ENCODE data around the gene ZNF273.
A peak's percentile ranks its signal among the peaks of the same experiment; 100 is the strongest.
"Not testable (repeated sequence)": the region's sequence is repeated elsewhere in the genome, so short reads cannot be mapped to it uniquely, and the experiment has no call there.

Gene ZNF273

DNA sequence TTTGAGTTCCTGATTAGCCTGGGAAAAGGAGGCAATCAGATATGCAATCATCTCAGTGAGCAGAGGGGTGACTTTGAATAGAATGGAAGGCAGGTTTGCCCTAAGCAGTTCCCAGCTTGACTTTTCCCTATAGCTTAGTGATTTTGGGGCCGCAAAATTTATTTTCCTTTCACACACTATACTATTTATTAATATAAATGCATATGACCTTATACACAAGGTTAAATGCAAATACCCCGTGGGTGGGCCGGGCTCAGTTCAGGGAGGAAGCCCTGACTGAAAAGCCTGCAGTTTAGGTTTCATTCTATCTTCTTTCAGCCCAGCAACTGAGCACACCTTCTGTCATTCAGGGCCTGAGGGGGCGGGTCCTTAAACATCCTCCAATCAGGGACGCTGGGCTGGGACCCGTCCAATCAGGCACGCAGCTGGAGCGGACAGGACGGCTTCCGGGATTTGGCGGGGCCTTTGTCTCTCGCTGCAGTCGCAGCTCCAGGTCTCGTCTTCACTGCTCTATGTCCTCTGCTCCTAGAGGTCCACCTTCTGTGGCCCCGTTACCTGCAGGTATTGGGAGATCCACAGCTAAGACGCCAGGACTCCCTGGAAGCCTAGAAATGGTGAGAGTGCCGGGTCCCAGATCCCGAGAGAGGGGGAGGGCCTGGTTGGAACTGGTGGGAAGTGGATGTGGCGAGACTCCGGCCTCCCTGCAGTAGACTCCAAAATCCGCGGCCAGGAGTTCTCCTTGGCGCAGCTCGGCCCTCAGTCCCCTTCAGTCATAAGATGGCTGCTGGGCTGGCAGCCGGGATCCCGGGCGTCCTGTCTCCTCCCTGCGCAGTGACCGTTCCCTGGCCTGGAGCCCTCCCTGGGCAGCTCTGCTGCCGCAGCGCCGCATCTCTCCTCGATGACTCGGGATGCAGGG, at the start of gene ZNF273:
Gene ZNF273, plus strand, starts transcription at position 468 of the 916 bp plus-strand sequence. Its CDS starts 45 bp downstream, at position 513.
- peak; percentile 92 to 94 for DNase-seq

DNA sequence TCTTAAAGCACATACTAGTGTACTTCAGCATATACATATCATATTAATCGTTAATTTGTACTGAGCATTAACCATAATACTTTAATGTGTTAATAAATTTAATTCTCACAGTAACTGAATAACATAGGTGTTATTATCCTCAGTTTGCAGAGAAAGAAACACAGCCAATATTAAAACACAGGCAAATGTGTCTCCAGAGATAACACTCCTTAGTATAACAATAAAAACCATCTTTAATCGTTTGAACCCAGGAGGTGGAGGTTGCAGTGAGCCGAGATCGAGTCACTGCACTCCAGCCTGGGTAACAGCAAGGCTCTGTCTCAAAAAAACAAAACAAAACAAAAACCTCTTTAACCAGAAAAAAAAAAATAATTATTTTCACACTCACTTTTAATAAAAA, 49.4 kb upstream of the ZNF273 start:
- DNase-seq: no peak

DNA sequence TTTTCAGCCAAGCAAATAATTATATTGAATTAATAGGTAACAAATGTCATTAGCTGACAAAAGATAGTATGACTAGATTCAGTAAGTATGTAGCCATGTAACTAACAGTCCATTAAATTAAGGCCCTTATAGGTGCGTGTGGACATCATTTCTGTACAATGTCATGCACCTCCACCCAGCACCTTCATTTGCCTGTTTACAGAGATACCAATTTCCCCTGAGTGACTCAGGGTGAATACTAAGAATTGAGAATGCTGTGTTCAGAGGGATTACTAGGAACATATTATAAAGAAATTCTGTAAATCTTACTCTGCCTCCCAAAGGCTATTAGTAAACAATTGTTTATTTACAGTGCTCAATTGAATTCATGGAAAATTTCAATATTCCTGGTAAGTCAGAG, 48.1 kb upstream of the ZNF273 start:
- DNase-seq: no peak

DNA sequence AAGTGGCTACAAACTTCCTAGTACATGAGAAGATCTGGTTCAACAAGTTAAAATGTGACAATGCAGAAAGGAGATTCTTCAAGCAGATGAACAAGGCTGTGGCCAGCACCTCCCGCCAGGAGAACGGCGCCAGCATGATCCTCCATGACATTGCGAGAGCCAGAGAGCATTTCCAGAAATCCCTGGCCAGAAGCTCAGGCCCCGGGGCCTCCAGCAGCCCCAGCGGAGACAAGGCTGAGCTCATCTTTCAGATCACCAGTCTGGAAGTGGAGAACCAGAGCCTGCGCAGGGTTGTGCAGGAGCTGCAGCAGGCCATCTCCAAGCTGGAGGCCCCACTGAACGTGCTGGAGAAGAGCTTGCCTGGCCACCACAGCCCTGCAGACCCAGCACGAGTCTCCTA, 40.1 kb upstream of the ZNF273 start:
- no peak for DNase-seq

DNA sequence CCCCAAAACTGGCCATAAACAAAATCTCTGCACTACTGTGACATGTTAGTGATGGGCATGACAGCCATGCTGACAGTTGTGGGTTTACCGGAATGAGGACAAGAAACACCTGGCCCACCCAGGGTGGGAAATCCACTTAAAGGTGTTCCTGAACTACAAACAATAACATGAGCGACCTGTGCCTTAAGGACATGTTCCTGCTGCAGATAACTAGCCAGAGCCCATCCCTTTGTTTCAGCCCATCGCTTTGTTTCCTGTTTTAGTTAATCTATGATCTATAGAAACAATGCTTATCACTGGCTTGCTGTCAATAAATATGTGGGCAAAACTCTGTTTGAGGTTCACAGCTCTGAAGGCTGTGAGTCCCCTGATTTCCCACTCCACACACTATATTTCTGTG, 39.5 kb upstream of the ZNF273 start:
- not testable (repeated sequence) for DNase-seq

DNA sequence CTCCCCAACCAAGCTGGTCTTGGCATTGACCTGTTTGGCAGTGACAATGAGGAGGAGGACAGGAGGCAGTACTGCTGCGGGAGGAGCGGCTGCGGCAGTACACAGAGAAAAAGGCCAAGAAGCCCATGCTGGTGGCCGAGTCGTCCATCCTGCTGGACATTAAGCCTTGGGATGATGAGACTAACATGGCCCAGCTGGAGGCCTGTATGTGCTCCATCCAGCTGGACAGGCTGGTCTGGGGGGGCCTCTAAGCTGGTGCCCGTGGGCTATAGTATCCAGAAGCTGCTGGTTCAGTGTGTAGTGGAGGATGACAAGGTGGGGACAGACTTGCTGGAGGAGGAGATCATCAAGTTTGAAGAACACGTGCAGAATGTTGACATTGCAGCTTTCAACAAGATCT, 39.1 kb upstream of the ZNF273 start:
- DNase-seq: no peak

DNA sequence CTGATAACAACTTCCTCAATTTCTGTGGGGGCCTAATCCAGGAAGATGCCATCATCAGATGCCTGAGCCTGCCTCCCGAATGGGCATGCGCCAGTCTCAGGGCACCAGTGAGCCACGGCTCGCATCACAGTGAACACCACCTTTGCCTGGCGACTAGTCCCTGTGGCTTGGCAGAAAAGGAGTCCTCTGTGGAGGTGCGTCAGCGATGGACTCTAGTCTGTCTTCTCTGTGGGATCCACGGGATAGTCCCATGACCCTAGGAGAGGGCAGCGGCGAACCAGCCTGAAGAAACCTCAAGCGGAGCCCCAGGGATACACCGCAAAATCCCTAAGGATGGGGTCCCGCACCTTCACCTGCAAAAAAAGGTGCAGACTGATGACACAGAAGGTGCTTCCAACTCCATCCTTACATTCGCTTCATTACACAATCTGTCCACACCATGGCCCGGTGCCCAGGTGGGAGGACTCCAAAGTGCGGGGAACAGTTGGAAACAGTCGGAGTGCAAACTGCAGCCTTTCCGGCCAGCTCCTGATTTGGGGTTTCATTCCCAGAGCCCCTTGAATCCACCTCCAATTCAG, 35.1 kb upstream of the ZNF273 start:
- DNase-seq: no peak

DNA sequence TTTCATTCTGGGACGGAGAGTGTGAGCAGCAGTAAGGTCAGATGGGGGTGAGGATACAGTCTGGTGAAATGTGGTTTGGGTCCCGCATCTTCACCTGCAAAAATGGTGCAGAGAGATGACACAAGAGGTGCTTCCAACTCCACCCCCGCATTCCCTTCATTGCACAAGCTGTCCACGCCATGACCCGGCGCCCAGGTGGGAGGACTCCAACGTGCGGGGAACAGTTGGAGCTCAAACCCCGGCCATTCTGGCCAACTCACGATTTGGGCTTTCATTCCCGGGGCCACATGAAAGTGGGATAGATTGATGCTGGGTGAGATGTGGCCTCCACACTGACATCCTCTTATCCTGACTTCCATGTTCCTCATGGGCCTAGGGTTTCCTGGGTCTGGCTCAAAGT, 34.6 kb upstream of the ZNF273 start:
- no peak for DNase-seq

DNA sequence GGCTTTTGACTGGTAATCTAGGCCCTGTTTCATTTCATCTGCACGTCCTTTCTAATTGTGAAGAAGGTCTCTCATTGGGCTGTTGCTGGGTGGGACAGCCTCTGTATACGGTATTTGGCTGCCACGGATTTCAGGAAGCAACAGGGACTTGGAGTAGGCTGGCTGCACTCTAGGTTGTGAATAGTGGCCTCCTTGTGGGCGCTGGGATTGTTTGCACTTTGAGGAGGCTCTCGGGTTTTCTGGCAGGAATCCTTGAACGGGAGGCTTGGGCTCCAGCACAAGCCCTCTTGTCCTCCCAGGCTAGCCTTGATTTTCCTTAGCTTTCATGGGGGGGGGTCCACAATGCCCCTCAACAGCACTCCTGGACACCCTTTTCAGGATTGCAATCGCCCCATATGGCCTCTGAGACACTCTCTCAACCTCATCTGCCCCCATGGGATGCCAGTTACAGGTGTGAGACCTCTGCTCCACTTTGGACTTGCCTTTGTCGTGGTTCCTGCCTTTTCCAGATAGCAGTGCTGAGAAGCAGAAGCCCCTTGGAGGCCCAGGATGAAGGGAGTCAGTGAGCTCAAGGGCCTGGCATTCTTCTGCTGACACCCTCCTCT, 33.9 kb upstream of the ZNF273 start:
- no peak for DNase-seq

DNA sequence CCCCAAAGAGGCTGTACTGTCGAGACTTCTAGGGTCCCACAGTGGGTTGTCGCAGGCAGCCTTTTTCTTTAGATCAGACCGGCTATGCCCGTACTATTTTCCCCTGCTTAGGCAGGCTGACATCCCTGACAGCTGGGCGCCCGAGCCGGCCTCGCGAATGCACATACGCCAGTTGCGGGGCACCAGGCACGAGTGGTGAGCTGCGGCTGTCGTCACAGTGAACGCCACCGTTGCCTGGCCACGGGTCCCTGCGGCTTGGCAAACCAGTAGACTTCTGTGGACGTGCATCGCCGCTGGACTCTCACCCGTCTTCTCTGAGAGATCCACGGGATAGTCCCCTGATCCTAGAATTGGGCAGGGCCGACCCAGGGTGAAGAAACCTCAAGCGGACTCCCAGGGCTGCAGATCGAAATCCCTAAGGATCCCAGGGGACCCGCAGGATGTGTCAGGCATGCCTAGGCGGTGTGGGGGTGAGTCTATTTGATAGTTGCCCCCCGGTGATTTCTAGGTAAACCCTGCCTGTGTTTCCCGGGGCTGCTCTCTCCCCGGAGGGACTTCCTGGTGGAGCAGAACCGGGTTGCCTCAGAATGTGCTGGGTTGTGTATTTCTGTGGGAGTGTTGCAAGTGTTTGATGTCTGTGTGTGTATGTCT, 33.0 kb upstream of the ZNF273 start:
- no peak for DNase-seq

DNA sequence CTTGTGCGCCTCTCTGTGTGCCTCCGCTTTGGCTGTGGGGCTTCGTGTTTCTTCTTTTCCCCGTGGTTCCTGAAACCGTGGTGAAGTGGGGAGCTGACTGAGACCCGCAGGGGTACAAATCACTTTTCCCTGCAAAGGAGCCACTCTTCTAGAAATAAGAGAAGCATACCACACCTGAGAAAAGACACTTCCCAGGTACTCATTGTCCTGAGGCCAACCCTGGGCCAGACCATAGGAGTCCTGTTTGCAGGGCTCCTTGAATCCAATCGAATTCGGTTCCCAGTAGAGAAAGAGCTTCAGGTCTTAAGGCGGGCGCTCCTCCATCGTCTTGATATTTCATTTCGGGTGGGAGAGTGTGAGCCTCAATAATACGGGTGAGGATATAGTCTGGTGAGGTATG, 32.4 kb upstream of the ZNF273 start:
- DNase-seq: no peak

DNA sequence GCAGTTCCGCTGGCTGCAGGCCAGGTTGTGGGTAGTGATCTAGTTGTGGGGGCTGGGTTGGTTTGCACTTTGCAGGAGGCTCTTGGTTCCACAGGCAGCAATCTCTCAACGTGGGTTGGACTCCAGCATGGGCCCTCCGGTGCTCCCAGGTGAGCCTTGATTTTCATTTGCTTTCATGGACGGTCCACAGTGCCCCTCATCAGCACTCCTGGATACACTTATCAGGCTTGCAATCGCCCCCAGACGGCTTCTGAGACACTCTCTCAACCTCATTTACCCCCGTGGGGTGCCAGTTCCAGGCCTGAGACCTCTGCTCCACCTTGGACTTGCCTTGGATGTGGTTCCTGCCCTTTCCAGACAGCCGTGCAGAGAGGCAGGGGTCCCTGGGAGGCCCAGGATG, 31.3 kb upstream of the ZNF273 start:
- no peak for DNase-seq

DNA sequence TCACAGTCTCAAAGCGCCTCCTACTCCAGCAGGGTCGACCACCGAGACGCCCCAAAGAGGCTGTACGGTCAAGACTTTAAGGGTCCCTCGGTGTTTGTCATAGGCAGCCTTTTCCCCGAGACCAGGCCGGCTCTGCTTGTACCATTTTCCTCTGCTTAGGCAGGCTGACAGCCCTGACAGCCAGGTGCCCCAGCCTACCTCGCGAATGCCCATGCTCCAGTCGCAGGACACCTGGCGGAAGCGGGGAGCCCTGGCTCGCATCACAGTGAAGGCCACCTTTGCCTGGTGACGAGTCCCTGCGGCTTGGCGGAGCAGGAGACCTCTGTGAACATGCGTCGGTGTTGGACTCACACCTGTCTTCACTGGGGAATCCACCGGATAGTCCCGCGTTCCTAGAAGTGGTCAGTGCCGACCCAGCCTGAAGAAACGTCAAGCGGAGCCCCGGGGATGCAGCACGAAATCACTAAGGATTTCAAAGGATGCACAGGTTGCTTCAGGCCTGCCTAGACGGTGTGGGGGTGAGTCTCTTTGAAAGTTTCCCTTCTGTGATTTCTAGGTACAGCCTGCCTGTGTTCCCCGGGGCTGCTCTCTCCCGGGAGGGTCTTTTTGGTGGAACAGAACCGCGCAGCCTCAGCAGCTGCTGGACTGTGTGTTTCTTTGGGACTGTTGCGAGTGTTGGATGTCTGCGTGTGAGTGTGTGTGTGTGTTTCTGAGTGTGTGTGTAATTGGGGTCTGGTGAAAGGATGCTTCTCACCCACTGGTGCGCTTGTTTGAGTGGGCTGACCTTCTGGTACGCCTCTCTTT, 30.5 kb upstream of the ZNF273 start:
- DNase-seq: no peak

DNA sequence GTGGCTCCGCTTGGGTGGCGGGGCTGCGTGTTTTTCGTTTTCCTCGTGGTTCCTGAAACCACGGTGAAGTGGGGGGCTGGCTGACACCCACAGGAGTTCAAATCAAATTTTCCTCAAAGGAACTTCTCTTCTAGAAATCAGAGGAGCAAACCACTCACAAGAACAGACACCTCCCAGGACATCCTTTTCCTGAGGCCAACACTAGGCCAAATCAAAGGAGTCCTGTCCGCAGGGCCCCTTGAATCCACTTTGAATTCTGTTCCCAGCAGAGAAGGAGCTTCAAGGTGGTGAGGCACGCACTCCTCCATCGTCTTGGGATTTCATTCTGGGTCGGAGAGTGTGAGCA, 29.9 kb upstream of the ZNF273 start:
- no peak for DNase-seq

DNA sequence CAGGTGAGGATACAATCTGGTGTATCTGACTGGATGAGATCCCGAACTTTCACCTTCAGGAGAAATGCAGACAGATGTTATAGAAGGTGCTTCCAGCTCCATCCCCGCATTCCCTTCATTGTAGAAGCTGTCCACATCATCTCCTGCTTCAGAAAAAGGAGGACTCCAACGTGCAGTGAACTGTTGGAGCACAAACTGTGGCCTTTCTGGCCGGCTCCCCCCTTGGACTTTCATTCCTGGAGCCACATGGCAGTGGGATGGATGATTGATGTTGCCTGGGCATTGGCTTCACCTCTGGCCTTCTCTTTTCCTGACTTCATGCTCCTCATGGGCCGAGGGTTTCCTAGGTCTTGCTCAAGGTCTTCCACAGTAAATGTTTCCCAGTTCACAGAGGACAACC, 29.6 kb upstream of the ZNF273 start:
- no peak for DNase-seq

DNA sequence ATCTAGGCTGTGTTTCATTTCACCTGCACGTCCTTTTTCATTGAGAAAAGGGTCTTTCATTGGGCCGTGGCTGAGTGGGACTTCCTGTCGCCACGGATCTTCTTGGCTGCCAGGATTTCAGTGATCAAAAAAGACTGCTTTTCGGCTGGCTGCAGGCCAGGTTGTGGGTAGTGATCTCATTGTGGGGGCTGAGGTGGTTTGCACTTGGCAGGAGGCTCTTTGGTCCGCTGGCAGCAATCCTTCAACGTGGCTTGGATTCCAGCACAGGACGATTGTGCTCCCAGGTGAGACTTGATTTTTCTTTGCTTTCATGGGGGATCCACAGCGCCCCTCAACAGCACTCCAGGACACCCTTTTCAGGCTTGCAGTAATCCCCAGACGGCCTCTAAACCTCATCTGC, 29.0 kb upstream of the ZNF273 start:
- DNase-seq: no peak

DNA sequence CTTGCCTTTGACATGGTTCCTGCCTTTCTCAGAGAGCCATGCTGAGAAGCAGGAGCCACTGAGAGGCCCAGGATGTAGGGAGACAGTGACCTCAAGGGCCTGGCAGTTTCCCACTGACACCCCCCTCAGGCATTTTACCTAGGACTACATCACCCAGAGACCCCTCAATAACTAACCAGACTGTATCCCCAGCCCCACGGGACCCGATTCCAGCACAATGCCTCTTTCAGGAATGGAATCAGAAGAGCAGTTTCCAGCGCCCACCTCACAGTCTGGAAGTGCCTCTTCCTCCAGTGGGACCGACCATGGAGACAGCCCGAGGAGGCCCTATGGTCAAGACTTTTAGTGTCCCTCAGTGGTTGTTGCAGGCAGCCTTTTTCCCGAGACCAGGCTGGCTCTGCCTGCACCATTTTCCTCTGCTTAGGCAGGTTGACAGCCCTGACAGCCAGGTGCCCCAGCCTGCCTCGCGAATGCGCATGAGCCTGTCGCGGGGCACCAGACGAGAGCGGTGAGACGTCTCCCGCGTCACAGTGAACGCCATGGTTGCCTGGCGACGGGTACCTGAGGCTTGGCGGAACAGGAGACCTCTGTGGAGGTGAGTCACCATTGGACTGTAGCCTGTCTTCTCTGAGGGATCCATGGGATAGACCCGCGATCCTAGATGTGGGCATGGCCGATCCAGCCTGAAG, 28.4 kb upstream of the ZNF273 start:
- DNase-seq: no peak

DNA sequence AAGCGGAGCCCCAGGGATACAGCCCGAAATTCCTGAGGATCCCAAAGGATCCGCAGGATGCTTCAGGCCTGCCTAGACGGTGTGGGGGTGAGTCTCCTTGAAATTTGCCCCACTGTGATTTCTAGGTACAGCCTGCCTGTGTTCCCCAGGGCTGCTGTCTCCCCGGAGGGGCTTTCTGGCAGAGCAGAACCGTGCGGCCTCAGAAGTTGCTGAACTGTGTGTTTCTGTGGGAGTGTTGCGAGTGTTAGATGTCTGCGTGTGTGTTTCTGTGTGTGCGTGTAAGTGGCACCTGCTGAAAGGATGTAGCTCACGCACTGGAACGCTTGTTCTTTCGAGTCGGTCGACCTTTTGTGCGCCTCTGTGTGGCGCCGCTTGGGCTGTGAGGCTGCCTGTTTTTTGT, 27.8 kb upstream of the ZNF273 start:
- DNase-seq: no peak

DNA sequence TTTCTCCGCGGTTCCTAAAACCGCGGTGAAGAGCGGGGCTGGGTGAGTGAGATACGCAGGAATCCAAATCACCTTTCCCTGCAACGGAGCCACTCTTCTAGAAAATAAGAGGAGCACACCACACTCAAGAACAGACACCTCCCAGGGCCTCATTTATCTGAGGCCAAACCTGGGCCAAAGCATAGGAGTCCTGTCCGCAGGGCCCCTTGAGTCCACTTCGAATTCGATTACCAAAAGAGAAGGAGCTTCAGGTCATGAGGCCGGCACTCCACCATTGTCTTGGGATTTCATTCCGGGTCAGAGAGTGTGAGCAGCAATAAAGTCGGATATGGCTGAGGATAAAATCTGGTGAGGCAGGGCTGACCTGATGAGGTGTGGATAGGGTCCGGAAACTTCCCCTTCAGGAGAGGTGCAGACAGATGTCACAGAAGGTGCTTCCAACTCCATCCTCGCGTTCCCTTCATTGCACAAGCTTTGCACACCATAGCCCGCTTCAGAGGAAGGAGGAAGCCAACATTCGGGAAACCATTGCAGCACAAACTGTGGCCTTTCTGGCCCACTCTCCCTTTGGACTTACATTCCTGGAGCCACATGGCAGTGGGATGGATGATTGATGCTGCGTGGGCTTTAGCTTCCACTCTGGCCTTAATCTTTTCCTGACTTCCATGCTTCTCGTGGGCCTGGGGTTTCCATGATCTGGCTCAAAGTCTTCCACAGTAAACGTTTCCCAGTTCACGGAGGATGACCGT, 27.2 kb upstream of the ZNF273 start:
- no peak for DNase-seq

DNA sequence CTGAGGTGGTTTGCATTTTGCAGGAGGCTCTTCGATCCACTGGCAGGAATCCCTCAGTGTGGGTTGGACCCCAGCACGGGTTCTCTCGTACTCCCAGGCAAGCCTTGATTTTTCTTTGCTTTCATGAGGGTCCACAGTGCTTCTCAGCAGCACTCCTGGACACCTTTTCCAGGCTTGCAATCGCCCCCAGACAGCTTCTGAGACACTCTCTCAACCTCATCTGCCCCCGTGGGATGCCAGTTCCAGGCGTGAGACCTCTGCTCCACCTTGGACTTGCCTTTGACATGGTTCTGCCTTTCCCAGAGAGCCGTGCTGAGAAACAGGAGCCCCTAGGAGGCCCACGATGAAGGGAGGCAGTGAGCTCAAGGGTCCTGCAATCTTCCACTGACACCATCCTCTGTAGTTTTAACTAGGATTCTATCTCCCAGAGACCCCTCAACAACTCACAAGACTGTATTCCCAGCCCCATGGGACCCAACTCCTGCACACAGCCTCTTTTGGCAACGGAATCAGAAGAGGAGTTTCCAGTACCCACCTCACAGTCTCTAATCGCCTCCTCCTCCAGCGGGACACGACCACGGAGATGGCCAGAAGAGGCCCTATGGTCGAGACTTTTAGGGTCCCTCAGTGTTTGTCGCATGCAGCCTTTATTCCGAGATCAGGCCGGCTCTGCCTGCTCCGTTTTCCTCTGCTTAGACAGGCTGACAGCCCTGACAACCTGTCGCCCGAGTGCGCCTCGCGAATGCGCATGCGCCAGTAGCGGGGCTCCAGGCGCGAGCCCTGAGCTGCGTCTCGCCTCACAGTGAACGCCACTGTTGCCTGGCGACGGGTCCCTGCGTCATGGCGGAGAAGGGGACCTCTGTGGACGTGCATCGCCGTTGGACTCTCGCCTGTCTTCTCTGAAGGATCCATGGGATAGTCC, 26.0 kb upstream of the ZNF273 start:
- DNase-seq: peak; percentile 70 to 76

Measured in CD4-positive, alpha-beta T cell treated with Interferon alpha-2 for 1 hour (primary cell).